ENCODE data around the gene EPHA2.

EPHA2 gene

DNA sequence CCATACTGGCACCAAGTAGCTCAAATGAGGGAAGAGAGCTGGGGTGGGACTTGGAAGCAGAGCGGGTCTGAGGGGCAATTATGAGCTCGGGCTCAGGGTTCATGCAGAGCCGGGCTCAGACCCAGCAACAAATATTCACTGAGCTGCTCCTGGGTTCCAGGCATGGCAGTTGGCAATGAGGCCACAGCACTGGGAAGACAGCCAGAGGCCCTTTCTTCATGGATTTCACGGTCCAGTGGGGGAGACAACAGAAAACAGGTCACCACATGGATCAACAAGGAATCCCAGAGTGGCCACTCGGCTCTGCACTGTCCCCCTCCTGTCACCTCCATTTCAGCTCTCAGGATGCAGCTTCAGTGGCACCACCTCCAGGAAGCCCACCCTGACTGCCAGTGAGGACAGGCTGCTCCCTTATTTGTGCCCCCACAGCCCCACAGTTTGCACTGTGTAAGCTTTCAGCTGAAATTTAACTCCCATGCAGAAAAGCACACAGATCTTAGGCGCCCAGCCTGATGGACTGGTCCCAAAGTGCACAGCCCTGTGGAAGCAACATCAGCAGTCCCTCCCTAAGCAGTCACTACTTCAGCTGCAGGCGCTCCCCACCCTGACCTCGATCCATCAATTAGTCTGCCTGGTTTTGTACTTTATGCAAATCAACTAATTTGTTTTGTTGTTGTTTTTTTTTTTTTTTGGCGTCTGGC, 34.2 kb upstream of the EPHA2 start:
- TF ChIP-seq SIN3A (IDR thresholded peaks at IDR 0.05; ENCODE audit: borderline replicate concordance, insufficient read depth, low read length) (no peak), FOXP2 (optimal IDR thresholded peaks at IDR 0.05; ENCODE audit: borderline replicate concordance, extremely low read depth, extremely low read length, insufficient read depth) (no peak), POLR2AphosphoS5 (IDR thresholded peaks at IDR 0.05; ENCODE audit: low read depth, low read length) (no peak)
- TF ChIP-seq, protein P1, sequence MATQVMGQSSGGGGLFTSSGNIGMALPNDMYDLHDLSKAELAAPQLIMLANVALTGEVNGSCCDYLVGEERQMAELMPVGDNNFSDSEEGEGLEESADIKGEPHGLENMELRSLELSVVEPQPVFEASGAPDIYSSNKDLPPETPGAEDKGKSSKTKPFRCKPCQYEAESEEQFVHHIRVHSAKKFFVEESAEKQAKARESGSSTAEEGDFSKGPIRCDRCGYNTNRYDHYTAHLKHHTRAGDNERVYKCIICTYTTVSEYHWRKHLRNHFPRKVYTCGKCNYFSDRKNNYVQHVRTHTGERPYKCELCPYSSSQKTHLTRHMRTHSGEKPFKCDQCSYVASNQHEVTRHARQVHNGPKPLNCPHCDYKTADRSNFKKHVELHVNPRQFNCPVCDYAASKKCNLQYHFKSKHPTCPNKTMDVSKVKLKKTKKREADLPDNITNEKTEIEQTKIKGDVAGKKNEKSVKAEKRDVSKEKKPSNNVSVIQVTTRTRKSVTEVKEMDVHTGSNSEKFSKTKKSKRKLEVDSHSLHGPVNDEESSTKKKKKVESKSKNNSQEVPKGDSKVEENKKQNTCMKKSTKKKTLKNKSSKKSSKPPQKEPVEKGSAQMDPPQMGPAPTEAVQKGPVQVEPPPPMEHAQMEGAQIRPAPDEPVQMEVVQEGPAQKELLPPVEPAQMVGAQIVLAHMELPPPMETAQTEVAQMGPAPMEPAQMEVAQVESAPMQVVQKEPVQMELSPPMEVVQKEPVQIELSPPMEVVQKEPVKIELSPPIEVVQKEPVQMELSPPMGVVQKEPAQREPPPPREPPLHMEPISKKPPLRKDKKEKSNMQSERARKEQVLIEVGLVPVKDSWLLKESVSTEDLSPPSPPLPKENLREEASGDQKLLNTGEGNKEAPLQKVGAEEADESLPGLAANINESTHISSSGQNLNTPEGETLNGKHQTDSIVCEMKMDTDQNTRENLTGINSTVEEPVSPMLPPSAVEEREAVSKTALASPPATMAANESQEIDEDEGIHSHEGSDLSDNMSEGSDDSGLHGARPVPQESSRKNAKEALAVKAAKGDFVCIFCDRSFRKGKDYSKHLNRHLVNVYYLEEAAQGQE (IDR thresholded peaks at IDR 0.05; ENCODE audit: insufficient read depth in 1 of 2, low read depth in 2 of 2, low read length in 2 of 2) = no peak

GRCh38 chr1:16189003-16189402, 33.1 kb upstream of the EPHA2 start:
- TF ChIP-seq POLR2AphosphoS5 (IDR thresholded peaks at IDR 0.05; ENCODE audit: low read depth, low read length) (no peak), SIN3A (IDR thresholded peaks at IDR 0.05; ENCODE audit: borderline replicate concordance, insufficient read depth, low read length) (no peak), TAF1 (IDR thresholded peaks at IDR 0.05; ENCODE audit: borderline replicate concordance, insufficient read depth, low read length) (no peak), FOXP2 (optimal IDR thresholded peaks at IDR 0.05; ENCODE audit: borderline replicate concordance, extremely low read depth, extremely low read length, insufficient read depth) (no peak)
- TF ChIP-seq, protein P1 (IDR thresholded peaks at IDR 0.05; ENCODE audit: insufficient read depth in 1 of 2, low read depth in 2 of 2, low read length in 2 of 2) = no peak

DNA sequence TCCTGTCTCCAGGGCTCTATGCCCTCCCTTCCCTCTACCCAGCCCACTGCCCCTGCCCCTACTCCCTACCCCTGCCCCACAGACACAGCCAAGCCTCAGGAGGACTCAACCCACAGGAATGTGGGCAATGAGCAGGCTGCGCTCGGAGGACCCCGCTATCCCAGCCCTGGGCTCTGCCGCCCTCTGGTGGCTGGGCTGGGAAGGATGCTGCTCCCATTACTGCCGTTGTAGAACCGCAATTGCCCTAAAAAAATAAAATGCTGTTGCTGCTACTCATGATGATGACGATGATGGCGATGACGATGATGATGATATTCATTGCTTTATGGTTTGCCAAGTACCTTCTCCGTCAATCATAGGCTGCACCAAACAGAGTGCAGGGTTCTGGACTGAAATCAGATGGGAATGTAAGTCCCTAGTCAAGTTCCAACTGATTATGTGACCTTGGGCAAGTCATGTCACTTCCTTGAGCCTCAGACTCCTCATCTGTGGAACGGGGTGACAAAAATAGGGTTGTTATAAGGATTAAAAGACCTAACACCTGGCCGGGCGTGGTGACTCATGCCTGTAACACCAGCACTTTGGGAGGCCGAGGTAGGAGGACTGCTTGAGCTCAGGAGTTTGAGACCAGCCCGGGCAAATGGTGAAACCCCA, 32.0 kb upstream of the EPHA2 start:
- TF ChIP-seq TAF1 (IDR thresholded peaks at IDR 0.05; ENCODE audit: borderline replicate concordance, insufficient read depth, low read length) (no peak), SIN3A (IDR thresholded peaks at IDR 0.05; ENCODE audit: borderline replicate concordance, insufficient read depth, low read length) (no peak), FOXP2 (optimal IDR thresholded peaks at IDR 0.05; ENCODE audit: borderline replicate concordance, extremely low read depth, extremely low read length, insufficient read depth) (no peak)

DNA sequence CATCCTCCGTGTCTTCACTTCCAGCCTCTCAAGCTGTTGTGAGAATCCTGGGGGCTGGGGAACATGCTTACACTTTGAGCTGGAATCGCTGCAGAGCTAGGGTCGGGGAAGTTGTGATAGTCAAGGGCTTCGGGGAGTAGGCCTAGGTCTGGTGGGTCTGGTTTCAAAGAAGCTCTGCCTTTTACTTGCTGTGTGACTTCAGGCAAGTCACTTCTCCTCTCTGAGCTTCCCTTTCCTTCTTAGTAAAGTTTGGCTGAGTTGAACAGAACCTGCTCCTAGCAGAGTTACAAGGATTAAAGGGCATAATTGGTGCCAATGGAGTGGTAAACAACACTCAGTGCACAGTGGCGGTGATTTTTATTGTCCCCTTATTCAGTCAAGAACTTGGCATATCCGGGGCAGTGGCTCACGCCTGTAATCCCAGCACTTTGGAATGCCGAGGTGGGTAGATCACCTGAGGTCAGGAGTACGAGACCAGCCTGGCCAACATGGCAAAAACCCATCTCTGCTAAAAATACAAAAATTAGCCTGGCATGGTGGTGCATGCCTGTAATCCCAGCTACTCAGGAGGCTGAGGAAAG, 30.9 kb upstream of the EPHA2 start:
- TF ChIP-seq FOXP2 (optimal IDR thresholded peaks at IDR 0.05; ENCODE audit: borderline replicate concordance, extremely low read depth, extremely low read length, insufficient read depth) (no peak), SIN3A (IDR thresholded peaks at IDR 0.05; ENCODE audit: borderline replicate concordance, insufficient read depth, low read length) (no peak), POLR2AphosphoS5 (IDR thresholded peaks at IDR 0.05; ENCODE audit: low read depth, low read length) (no peak)

DNA sequence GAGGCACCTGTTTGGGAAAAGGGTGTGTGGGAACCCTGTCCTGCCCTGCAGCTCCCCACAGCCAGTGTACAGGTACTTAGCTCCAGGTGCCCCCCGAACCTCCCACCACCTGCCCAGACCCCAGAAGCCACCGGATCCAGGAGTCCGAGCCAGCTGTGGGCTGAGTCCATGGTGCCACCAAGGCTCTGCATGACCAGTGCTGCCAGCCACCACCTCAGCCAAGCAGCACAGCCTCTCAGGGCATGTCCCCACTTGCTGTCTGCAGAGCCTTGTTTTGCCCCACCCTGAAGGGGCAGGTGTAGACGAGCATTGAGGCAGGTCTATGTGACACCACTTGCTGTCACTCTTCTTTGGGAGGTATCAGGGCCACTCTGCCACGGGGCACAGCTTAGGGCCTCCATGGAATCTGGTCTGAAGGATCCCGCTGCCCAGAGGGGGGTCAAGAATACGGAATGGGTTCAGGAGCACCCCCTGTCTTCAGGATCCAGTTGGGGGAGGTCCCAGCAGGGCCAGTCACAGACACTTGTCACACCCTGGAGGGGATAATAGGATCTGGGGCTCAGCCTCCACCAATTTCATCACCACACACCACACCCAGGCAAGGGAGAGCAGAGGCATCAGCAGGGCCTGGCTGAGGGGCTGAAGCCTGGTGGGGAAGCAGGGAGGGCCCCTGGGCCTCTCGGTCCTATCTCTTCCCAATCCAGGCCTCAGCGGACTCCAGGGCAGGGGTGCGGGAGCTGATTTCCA, 28.9 kb upstream of the EPHA2 start:
- TF ChIP-seq TAF1 (IDR thresholded peaks at IDR 0.05; ENCODE audit: borderline replicate concordance, insufficient read depth, low read length) (no peak), POLR2AphosphoS5 (IDR thresholded peaks at IDR 0.05; ENCODE audit: low read depth, low read length) (no peak), FOXP2 (optimal IDR thresholded peaks at IDR 0.05; ENCODE audit: borderline replicate concordance, extremely low read depth, extremely low read length, insufficient read depth) (no peak), SIN3A (IDR thresholded peaks at IDR 0.05; ENCODE audit: borderline replicate concordance, insufficient read depth, low read length) (no peak)
- TF ChIP-seq, protein P1 (IDR thresholded peaks at IDR 0.05; ENCODE audit: insufficient read depth in 1 of 2, low read depth in 2 of 2, low read length in 2 of 2) = no peak

Measured in PFSK-1 (cell line).